ENCODE data around the gene TRMT13. TPM values are rescaled to one million over a fixed set of nuclear protein-coding genes. Genes with fewer than 3 reads are reported as not detected.
A peak's percentile ranks its signal among the peaks of the same experiment; 100 is the strongest.

Gene TRMT13
- total and polyA plus RNA-seq, 9 of the 15 experiments (the other 6 are each of a cell fraction or from before 2014, with no cell fraction given) = 18.7 to 33.0 (median 28.9) TPM

GRCh38 chr1:100132566-100133477 is at the start of gene TRMT13, which contains the start of gene SASS6 (continued):
- TF ChIP-seq, protein P1, sequence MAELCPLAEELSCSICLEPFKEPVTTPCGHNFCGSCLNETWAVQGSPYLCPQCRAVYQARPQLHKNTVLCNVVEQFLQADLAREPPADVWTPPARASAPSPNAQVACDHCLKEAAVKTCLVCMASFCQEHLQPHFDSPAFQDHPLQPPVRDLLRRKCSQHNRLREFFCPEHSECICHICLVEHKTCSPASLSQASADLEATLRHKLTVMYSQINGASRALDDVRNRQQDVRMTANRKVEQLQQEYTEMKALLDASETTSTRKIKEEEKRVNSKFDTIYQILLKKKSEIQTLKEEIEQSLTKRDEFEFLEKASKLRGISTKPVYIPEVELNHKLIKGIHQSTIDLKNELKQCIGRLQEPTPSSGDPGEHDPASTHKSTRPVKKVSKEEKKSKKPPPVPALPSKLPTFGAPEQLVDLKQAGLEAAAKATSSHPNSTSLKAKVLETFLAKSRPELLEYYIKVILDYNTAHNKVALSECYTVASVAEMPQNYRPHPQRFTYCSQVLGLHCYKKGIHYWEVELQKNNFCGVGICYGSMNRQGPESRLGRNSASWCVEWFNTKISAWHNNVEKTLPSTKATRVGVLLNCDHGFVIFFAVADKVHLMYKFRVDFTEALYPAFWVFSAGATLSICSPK (IDR thresholded peaks at IDR 0.05; ENCODE audit: borderline replicate concordance) = no peak
- no peak for TF ChIP-seq CEBPG (CRISPR knock-in tag; IDR thresholded peaks at IDR 0.05)
- TF ChIP-seq CEBPG (tag; conservative IDR thresholded peaks at IDR 0.05 in 1 of 2, IDR thresholded peaks at IDR 0.05 in 1 of 2) = no peak
- TF ChIP-seq, protein P2, sequence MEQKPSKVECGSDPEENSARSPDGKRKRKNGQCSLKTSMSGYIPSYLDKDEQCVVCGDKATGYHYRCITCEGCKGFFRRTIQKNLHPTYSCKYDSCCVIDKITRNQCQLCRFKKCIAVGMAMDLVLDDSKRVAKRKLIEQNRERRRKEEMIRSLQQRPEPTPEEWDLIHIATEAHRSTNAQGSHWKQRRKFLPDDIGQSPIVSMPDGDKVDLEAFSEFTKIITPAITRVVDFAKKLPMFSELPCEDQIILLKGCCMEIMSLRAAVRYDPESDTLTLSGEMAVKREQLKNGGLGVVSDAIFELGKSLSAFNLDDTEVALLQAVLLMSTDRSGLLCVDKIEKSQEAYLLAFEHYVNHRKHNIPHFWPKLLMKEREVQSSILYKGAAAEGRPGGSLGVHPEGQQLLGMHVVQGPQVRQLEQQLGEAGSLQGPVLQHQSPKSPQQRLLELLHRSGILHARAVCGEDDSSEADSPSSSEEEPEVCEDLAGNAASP (IDR thresholded peaks at IDR 0.05) = no peak
- TF ChIP-seq PBX2 (CRISPR knock-in tag; IDR thresholded peaks at IDR 0.05; ENCODE audit: low read depth) = no peak
- peak; percentile 64 for TF ChIP-seq PBX2 (tag; conservative IDR thresholded peaks at IDR 0.05; ENCODE audit: low read depth)
- peak; percentile 49 to 58 for TF ChIP-seq NRF1 (conservative IDR thresholded peaks at IDR 0.05 in 1 of 2, IDR thresholded peaks at IDR 0.05 in 1 of 2)
- no peak for TF ChIP-seq XRCC4 (IDR thresholded peaks at IDR 0.05; ENCODE audit: extremely low read depth, insufficient read depth, insufficient read length)
- TF ChIP-seq PYGO2 (tag; IDR thresholded peaks at IDR 0.05) = no peak
- TF ChIP-seq HES1 (IDR thresholded peaks at IDR 0.05; ENCODE audit: low read depth) = 0 out of 2 replicates have a peak, but pooled peaks have one; percentile 12
- TF ChIP-seq ZNF696 (CRISPR knock-in tag; conservative IDR thresholded peaks at IDR 0.05) = no peak
- TF ChIP-seq HMBOX1 (IDR thresholded peaks at IDR 0.05) = no peak
- no peak for TF ChIP-seq ATF2 (CRISPR knock-in tag; IDR thresholded peaks at IDR 0.05)
- TF ChIP-seq NFXL1 (CRISPR knock-in tag; IDR thresholded peaks at IDR 0.05) = no peak
- TF ChIP-seq PHF8 (IDR thresholded peaks at IDR 0.05; ENCODE audit: borderline replicate concordance, low read length) = peak; percentile 73; the same call in 1 of the 2 replicates
- TF ChIP-seq HNRNPL (IDR thresholded peaks at IDR 0.05; ENCODE audit: low read depth, low read length) = no peak
- TF ChIP-seq ZNF384 (IDR thresholded peaks at IDR 0.05; ENCODE audit: low read depth, low read length) = peak; percentile 24; the same call in 1 of the 2 replicates
- TF ChIP-seq ZNF217 (CRISPR knock-in tag; IDR thresholded peaks at IDR 0.05) = no peak

Data from K562 (cell line).